HT1080 (cell line): Measurements from ENCODE around the gene CHTF18. TPM values are rescaled to one million over a fixed set of nuclear protein-coding genes. Genes with fewer than 3 reads are reported as not detected.

Source experiments
- DNase-seq: peaks from one replicate; pipeline ENCODE4 v3.0.0-alpha.2; 2015; ENCODE audit warnings: low read depth
- total RNA-seq: library from RNA; depleted of rRNA; stranded (reverse); fragments of >200 nt; shearing (Covaris generic); gene quantifications from 2 replicates; pipeline ENCODE4 v1.2.3, GENCODE V29; 2014

CHTF18 gene
- total RNA-seq, 1 experiment from 2014 or later = 41.6 TPM

GRCh38 chr16:760065-760464, 28.4 kb upstream of the CHTF18 start:
- no peak for DNase-seq

- no peak for DNase-seq
These were observed 27.7 kb upstream of the CHTF18 start, which contains the start of gene MSLN for GRCh38 chr16:760545-761343. Gene MSLN, plus strand, starts transcription at chr16:760734. Its CDS starts 1,947 bp downstream, at chr16:762681.

GRCh38 chr16:761625-762513, 26.6 kb upstream of the CHTF18 start:
- DNase-seq = no peak

- no peak for DNase-seq
These were observed 25.7 kb upstream of the CHTF18 start for GRCh38 chr16:762595-763268.

GRCh38 chr16:763369-764183, 24.8 kb upstream of the CHTF18 start:
- DNase-seq = no peak

GRCh38 chr16:764184-764750, 24.2 kb upstream of the CHTF18 start:
- DNase-seq = no peak

GRCh38 chr16:764848-765487, 23.5 kb upstream of the CHTF18 start:
- DNase-seq = no peak

- DNase-seq = no peak
These were observed 22.9 kb upstream of the CHTF18 start for GRCh38 chr16:765488-765865.

- DNase-seq = no peak
These were observed 22.2 kb upstream of the CHTF18 start for GRCh38 chr16:766008-766819.

GRCh38 chr16:766820-767640, 21.4 kb upstream of the CHTF18 start:
- no peak for DNase-seq

- DNase-seq = no peak
These were observed 20.6 kb upstream of the CHTF18 start for GRCh38 chr16:767743-768235.

GRCh38 chr16:768428-768827, 20.0 kb upstream of the CHTF18 start:
- DNase-seq = no peak

GRCh38 chr16:769184-769784, 19.1 kb upstream of the CHTF18 start:
- DNase-seq = no peak

GRCh38 chr16:769934-770333, 18.5 kb upstream of the CHTF18 start:
- DNase-seq = no peak

- no peak for DNase-seq
These were observed 18.0 kb upstream of the CHTF18 start for GRCh38 chr16:770411-770810.

GRCh38 chr16:772959-773358, 15.5 kb upstream of the CHTF18 start:
- no peak for DNase-seq

GRCh38 chr16:774086-775001, 14.1 kb upstream of the CHTF18 start:
- no peak for DNase-seq
